Ascending aorta (tissue), 2 donors: Measurements from ENCODE around the gene SDK1. TPM values are rescaled to one million over a fixed set of nuclear protein-coding genes. Genes with fewer than 3 reads are reported as not detected.

Experiments
- DNase-seq, 2 donors: peaks; one replicate each; pipeline ENCODE4 v3.0.0-alpha.2; 2019; ENCODE audit warnings: low spot score in 2 of 2
- H3K27ac ChIP-seq, 2 donors: fragments of 200-600 bp; sonication (generic); one replicate each; pipeline ENCODE4 v1.5.1; 2016 to 2017; ENCODE audit warnings: mild to moderate bottlenecking in 1 of 2
- H3K27me3 ChIP-seq: fragments of 200-600 bp; sonication (generic); one replicate; pipeline ENCODE4 v1.5.1; 2017
- H3K36me3 ChIP-seq, 2 donors: fragments of 200-600 bp; sonication (generic); one replicate each; pipeline ENCODE4 v1.5.1; 2016
- H3K4me1 ChIP-seq, 2 donors: fragments of 200-600 bp; sonication (generic); one replicate each; pipeline ENCODE4 v1.5.1; 2016 to 2017; ENCODE audit warnings: mild to moderate bottlenecking in 1 of 2
- H3K4me3 ChIP-seq, 2 donors: fragments of 200-600 bp; sonication (generic); one replicate each; pipeline ENCODE4 v1.5.1; 2016 to 2017; ENCODE audit warnings: mild to moderate bottlenecking in 1 of 2
- H3K9me3 ChIP-seq, 2 donors: fragments of 200-600 bp; sonication (generic); one replicate each; pipeline ENCODE4 v1.5.1; 2016
- intact Hi-C: fragments of 100-400 bp; cut with DNase I; formaldehyde crosslinking; loops from one replicate; pipeline ENCODE4 v1.15.1; 2023
- total RNA-seq: library from RNA; depleted of rRNA; stranded (reverse); fragments of >200 nt; gene quantifications from one replicate; pipeline ENCODE4 v1.1.0, GENCODE V29; 2016
- TF ChIP-seq, protein P1 (sequence below), 3 experiments: fragments of 200-600 bp in 2 of 3; fragments of 450-650 bp in 1 of 3; sonication (generic) in 2 of 3; IDR thresholded peaks; one replicate each; pipeline ENCODE4 v1.5.1; 2016 to 2019; ENCODE audit warnings: antibody characterized with exemption in 3 of 3, mild to moderate bottlenecking in 1 of 3, moderate library complexity in 1 of 3

SDK1 gene
- total RNA-seq, 1 donor from 2014 or later, result 13.3 TPM

GRCh38 chr7:3463696-3464095, 162.6 kb downstream of the SDK1 start:
- Histone ChIP-seq H3K4me3 (no peak overlapping the region), H3K27ac (no peak overlapping the region), H3K4me1 (no peaks in the 10 kb centered on the region), H3K36me3 (no peaks in the 10 kb centered on the region), H3K9me3 (no peaks in the 10 kb centered on the region), H3K27me3 (no peaks in the 10 kb centered on the region)
- DNase-seq, result no peak
- TF ChIP-seq, protein P1, sequence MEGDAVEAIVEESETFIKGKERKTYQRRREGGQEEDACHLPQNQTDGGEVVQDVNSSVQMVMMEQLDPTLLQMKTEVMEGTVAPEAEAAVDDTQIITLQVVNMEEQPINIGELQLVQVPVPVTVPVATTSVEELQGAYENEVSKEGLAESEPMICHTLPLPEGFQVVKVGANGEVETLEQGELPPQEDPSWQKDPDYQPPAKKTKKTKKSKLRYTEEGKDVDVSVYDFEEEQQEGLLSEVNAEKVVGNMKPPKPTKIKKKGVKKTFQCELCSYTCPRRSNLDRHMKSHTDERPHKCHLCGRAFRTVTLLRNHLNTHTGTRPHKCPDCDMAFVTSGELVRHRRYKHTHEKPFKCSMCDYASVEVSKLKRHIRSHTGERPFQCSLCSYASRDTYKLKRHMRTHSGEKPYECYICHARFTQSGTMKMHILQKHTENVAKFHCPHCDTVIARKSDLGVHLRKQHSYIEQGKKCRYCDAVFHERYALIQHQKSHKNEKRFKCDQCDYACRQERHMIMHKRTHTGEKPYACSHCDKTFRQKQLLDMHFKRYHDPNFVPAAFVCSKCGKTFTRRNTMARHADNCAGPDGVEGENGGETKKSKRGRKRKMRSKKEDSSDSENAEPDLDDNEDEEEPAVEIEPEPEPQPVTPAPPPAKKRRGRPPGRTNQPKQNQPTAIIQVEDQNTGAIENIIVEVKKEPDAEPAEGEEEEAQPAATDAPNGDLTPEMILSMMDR (IDR thresholded peaks at IDR 0.05), result no peak
- intact Hi-C loops, result no loop called here

GRCh38 chr7:3464900-3465622, 164.0 kb downstream of the SDK1 start:
- Histone ChIP-seq H3K27me3 (no peaks in the 10 kb centered on the region), H3K9me3 (no peaks in the 10 kb centered on the region), H3K4me1 (no peaks in the 10 kb centered on the region), H3K27ac (no peak overlapping the region), H3K4me3 (no peak overlapping the region), H3K36me3 (no peaks in the 10 kb centered on the region)
- intact Hi-C loops, result no loop called here
- TF ChIP-seq, protein P1 (IDR thresholded peaks at IDR 0.05), result no peak
- DNase-seq, result no peak

- intact Hi-C loops, result no loop called here
These were observed 165.2 kb downstream of the SDK1 start for GRCh38 chr7:3466261-3466660.

DNA sequence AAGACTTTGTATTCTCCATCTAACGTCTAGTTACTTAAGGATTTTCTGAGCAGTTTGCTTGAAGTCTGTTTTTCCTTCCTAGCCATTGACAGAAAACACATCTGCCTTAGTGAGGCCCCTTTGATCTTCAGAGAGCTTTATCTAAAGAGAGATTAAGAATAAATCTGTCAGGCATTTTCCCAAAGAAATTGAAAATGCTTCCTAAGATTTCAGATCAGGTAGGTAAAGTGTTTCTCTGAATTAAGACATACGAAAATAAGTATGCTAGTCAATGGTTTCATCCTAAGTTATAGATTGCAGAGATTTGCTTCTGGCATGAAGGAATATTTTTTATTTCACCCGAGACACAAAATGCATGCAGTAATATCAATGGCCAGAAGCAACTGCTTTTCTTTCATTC, 168.6 kb downstream of the SDK1 start:
- H3K36me3 ChIP-seq, result no peaks in the 10 kb centered on the region
- no peak overlapping the region for H3K4me3 ChIP-seq
- no peaks in the 10 kb centered on the region for H3K4me1 ChIP-seq
- intact Hi-C loops, result no loop called here
- H3K9me3 ChIP-seq, result no peaks in the 10 kb centered on the region
- H3K27ac ChIP-seq, result no peak overlapping the region
- TF ChIP-seq, protein P1 (IDR thresholded peaks at IDR 0.05), result no peak
- no peaks in the 10 kb centered on the region for H3K27me3 ChIP-seq
- DNase-seq, result no peak

More at GRCh38 chr7:3466261-3466660, 165.2 kb downstream of the SDK1 start:
- no peaks in the 10 kb centered on the region for H3K36me3 ChIP-seq
- no peaks in the 10 kb centered on the region for H3K27me3 ChIP-seq
- no peak overlapping the region for H3K27ac ChIP-seq
- H3K4me3 ChIP-seq, result no peak overlapping the region
- no peaks in the 10 kb centered on the region for H3K4me1 ChIP-seq
- TF ChIP-seq, protein P1 (IDR thresholded peaks at IDR 0.05), result no peak
- H3K9me3 ChIP-seq, result no peaks in the 10 kb centered on the region
- no peak for DNase-seq

DNA sequence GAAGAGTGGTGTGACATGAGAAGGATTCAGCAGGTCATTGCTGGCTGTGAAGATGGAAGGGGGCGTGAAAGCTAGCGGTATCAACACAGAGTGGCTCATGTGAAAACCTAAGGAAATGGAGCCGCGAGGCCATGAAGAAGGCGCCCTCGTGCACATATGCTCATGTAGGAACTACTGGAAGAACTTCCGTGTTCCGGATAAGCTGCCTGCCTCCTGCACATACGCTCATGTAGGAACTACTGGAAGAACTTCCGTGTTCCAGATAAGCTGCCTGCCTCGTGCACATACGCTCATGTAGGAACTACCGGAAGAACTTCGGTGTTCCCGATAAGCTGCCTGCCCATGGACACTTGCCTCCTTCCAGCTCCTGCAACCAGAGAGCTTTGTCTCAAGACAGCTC, 179.1 kb downstream of the SDK1 start:
- Histone ChIP-seq H3K4me3 (no peak overlapping the region), H3K9me3 (no peaks in the 10 kb centered on the region), H3K27me3 (no peaks in the 10 kb centered on the region), H3K36me3 (no peaks in the 10 kb centered on the region), H3K4me1 (no peaks in the 10 kb centered on the region), H3K27ac (no peak overlapping the region)
- DNase-seq, result no peak
- TF ChIP-seq, protein P1 (IDR thresholded peaks at IDR 0.05), result no peak
- intact Hi-C loops, result no loop called here
